ENCODE results near the gene CTDP1.

The CTDP1 gene, protein sequence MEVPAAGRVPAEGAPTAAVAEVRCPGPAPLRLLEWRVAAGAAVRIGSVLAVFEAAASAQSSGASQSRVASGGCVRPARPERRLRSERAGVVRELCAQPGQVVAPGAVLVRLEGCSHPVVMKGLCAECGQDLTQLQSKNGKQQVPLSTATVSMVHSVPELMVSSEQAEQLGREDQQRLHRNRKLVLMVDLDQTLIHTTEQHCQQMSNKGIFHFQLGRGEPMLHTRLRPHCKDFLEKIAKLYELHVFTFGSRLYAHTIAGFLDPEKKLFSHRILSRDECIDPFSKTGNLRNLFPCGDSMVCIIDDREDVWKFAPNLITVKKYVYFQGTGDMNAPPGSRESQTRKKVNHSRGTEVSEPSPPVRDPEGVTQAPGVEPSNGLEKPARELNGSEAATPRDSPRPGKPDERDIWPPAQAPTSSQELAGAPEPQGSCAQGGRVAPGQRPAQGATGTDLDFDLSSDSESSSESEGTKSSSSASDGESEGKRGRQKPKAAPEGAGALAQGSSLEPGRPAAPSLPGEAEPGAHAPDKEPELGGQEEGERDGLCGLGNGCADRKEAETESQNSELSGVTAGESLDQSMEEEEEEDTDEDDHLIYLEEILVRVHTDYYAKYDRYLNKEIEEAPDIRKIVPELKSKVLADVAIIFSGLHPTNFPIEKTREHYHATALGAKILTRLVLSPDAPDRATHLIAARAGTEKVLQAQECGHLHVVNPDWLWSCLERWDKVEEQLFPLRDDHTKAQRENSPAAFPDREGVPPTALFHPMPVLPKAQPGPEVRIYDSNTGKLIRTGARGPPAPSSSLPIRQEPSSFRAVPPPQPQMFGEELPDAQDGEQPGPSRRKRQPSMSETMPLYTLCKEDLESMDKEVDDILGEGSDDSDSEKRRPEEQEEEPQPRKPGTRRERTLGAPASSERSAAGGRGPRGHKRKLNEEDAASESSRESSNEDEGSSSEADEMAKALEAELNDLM

DNA sequence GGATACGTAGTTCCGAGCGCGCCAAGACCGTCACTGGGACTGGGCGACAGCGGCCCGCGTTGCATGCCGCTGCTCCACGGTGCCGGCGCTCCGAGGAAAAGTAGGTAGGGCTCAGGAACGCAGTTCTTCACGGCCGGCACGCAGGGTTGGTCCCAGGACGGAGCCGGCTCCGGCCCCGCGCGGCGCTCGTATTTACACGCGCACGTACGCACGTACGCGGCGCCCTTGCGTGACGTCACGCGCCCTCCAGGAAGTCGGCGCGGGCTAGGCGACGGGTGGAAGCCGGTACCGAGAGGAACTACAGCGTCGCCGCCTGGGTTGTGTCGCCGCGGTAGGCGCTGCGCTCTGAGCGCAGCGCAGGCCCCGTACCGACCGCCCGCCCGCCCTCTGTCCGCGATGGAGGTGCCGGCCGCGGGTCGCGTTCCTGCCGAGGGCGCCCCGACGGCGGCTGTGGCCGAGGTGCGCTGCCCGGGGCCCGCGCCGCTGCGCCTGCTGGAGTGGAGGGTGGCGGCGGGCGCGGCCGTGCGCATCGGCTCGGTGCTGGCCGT lies at the start of gene CTDP1:
Gene CTDP1, plus strand, starts transcription at position 252 of the 548 bp plus-strand sequence. Its CDS starts 145 bp downstream, at position 397.
- peak within 1 kb of the TSS; percentile 97 for H3K27ac ChIP-seq (ENCODE audit: extremely low read depth, low read depth, low read length)
- ChIA-PET CTCF (interaction anchor here (1.3 to 1.8 kb wide), 2 partner anchors 299 to 300 kb away, joined by 3 to 7 read pairs; no protein-coding TSS in a partner anchor), POLR2A (interaction anchor here (0.6 to 1.3 kb wide), 5 partner anchors 20 to 526 kb away, joined by 3 to 5 read pairs (median 4); no protein-coding TSS in a partner anchor)
- peaks cover 20% of the 10 kb centered on the region for H3K4me1 ChIP-seq (ENCODE audit: control insufficient read depth, insufficient read depth, low read length)
- H3K36me3 ChIP-seq (ENCODE audit: control insufficient read depth in 2 of 2, insufficient read depth in 1 of 2, low read length in 2 of 2): peaks cover 7 to 15% of the 10 kb centered on the region in 2 experiments; a peak in 2 of 3 replicates
- H3K4me3 ChIP-seq (ENCODE audit: low read depth, low read length): peak within 1 kb of the TSS; percentile 92
- no peaks in the 10 kb centered on the region for H3K9me3 ChIP-seq (ENCODE audit: control insufficient read depth, insufficient read depth, low read depth, low read length)
- TF ChIP-seq, protein P1, sequence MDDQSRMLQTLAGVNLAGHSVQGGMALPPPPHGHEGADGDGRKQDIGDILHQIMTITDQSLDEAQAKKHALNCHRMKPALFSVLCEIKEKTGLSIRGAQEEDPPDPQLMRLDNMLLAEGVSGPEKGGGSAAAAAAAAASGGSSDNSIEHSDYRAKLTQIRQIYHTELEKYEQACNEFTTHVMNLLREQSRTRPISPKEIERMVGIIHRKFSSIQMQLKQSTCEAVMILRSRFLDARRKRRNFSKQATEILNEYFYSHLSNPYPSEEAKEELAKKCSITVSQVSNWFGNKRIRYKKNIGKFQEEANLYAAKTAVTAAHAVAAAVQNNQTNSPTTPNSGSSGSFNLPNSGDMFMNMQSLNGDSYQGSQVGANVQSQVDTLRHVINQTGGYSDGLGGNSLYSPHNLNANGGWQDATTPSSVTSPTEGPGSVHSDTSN (CRISPR knock-in tag; IDR thresholded peaks at IDR 0.05): 0 out of 2 replicates have a peak, but pooled peaks have one; percentile 4
- no peak for TF ChIP-seq TCF7L2 (IDR thresholded peaks at IDR 0.05; ENCODE audit: borderline replicate concordance, low read depth, low read length)
- peak; percentile 78 for TF ChIP-seq OVOL3 (tag by site-specific recombination; IDR thresholded peaks at IDR 0.05)
- TF ChIP-seq, protein P2, sequence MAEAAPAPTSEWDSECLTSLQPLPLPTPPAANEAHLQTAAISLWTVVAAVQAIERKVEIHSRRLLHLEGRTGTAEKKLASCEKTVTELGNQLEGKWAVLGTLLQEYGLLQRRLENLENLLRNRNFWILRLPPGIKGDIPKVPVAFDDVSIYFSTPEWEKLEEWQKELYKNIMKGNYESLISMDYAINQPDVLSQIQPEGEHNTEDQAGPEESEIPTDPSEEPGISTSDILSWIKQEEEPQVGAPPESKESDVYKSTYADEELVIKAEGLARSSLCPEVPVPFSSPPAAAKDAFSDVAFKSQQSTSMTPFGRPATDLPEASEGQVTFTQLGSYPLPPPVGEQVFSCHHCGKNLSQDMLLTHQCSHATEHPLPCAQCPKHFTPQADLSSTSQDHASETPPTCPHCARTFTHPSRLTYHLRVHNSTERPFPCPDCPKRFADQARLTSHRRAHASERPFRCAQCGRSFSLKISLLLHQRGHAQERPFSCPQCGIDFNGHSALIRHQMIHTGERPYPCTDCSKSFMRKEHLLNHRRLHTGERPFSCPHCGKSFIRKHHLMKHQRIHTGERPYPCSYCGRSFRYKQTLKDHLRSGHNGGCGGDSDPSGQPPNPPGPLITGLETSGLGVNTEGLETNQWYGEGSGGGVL (tag by site-specific recombination; IDR thresholded peaks at IDR 0.05): no peak
- TF ChIP-seq, protein P3, sequence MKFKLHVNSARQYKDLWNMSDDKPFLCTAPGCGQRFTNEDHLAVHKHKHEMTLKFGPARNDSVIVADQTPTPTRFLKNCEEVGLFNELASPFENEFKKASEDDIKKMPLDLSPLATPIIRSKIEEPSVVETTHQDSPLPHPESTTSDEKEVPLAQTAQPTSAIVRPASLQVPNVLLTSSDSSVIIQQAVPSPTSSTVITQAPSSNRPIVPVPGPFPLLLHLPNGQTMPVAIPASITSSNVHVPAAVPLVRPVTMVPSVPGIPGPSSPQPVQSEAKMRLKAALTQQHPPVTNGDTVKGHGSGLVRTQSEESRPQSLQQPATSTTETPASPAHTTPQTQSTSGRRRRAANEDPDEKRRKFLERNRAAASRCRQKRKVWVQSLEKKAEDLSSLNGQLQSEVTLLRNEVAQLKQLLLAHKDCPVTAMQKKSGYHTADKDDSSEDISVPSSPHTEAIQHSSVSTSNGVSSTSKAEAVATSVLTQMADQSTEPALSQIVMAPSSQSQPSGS (tag by site-specific recombination; IDR thresholded peaks at IDR 0.05; ENCODE audit: low read depth): peak; percentile 86
- no peak for TF ChIP-seq ZNF510 (tag by site-specific recombination; IDR thresholded peaks at IDR 0.05; ENCODE audit: insufficient replicate concordance)
- TF ChIP-seq, protein P4, sequence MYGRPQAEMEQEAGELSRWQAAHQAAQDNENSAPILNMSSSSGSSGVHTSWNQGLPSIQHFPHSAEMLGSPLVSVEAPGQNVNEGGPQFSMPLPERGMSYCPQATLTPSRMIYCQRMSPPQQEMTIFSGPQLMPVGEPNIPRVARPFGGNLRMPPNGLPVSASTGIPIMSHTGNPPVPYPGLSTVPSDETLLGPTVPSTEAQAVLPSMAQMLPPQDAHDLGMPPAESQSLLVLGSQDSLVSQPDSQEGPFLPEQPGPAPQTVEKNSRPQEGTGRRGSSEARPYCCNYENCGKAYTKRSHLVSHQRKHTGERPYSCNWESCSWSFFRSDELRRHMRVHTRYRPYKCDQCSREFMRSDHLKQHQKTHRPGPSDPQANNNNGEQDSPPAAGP (tag by site-specific recombination; IDR thresholded peaks at IDR 0.05): 0 out of 2 replicates have a peak, but pooled peaks have one; percentile 33
- TF ChIP-seq ZSCAN16 (tag by site-specific recombination; IDR thresholded peaks at IDR 0.05): no peak
- peak; percentile 29; the same call in 1 of the 2 replicates for TF ChIP-seq ZBTB17 (tag by site-specific recombination; IDR thresholded peaks at IDR 0.05)
- TF ChIP-seq, protein P5, sequence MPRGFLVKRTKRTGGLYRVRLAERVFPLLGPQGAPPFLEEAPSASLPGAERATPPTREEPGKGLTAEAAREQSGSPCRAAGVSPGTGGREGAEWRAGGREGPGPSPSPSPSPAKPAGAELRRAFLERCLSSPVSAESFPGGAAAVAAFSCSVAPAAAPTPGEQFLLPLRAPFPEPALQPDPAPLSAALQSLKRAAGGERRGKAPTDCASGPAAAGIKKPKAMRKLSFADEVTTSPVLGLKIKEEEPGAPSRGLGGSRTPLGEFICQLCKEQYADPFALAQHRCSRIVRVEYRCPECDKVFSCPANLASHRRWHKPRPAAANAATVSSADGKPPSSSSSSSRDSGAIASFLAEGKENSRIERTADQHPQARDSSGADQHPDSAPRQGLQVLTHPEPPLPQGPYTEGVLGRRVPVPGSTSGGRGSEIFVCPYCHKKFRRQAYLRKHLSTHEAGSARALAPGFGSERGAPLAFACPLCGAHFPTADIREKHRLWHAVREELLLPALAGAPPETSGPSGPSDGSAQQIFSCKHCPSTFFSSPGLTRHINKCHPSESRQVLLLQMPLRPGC (tag by site-specific recombination; IDR thresholded peaks at IDR 0.05): peak; percentile 55; the same call in 1 of the 2 replicates
- TF ChIP-seq, protein P6, sequence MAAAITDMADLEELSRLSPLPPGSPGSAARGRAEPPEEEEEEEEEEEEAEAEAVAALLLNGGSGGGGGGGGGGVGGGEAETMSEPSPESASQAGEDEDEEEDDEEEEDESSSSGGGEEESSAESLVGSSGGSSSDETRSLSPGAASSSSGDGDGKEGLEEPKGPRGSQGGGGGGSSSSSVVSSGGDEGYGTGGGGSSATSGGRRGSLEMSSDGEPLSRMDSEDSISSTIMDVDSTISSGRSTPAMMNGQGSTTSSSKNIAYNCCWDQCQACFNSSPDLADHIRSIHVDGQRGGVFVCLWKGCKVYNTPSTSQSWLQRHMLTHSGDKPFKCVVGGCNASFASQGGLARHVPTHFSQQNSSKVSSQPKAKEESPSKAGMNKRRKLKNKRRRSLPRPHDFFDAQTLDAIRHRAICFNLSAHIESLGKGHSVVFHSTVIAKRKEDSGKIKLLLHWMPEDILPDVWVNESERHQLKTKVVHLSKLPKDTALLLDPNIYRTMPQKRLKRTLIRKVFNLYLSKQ (tag by site-specific recombination; IDR thresholded peaks at IDR 0.05; ENCODE audit: borderline replicate concordance): no peak
- peak; percentile 90 for TF ChIP-seq ZBTB21 (tag by site-specific recombination; IDR thresholded peaks at IDR 0.05)
- TF ChIP-seq ZNF302 (tag by site-specific recombination; IDR thresholded peaks at IDR 0.05; ENCODE audit: low read depth): no peak
- TF ChIP-seq WT1 (tag by site-specific recombination; IDR thresholded peaks at IDR 0.05): 0 out of 2 replicates have a peak, but pooled peaks have one; percentile 18
- TF ChIP-seq, protein P7, sequence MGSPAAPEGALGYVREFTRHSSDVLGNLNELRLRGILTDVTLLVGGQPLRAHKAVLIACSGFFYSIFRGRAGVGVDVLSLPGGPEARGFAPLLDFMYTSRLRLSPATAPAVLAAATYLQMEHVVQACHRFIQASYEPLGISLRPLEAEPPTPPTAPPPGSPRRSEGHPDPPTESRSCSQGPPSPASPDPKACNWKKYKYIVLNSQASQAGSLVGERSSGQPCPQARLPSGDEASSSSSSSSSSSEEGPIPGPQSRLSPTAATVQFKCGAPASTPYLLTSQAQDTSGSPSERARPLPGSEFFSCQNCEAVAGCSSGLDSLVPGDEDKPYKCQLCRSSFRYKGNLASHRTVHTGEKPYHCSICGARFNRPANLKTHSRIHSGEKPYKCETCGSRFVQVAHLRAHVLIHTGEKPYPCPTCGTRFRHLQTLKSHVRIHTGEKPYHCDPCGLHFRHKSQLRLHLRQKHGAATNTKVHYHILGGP (tag by site-specific recombination; IDR thresholded peaks at IDR 0.05): 0 out of 2 replicates have a peak, but pooled peaks have one; percentile 47
- no peak for TF ChIP-seq ZBTB20 (tag by site-specific recombination; IDR thresholded peaks at IDR 0.05)
- TF ChIP-seq, protein P8, sequence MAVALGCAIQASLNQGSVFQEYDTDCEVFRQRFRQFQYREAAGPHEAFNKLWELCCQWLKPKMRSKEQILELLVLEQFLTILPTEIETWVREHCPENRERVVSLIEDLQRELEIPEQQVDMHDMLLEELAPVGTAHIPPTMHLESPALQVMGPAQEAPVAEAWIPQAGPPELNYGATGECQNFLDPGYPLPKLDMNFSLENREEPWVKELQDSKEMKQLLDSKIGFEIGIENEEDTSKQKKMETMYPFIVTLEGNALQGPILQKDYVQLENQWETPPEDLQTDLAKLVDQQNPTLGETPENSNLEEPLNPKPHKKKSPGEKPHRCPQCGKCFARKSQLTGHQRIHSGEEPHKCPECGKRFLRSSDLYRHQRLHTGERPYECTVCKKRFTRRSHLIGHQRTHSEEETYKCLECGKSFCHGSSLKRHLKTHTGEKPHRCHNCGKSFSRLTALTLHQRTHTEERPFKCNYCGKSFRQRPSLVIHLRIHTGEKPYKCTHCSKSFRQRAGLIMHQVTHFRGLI (tag by site-specific recombination; IDR thresholded peaks at IDR 0.05): no peak
- peak; percentile 95 for TF ChIP-seq ZNF335 (tag by site-specific recombination; conservative IDR thresholded peaks at IDR 0.05)
- TF ChIP-seq ZNF768 (tag by site-specific recombination; IDR thresholded peaks at IDR 0.05): no peak
- TF ChIP-seq ZNF416 (tag by site-specific recombination; IDR thresholded peaks at IDR 0.05): 0 out of 2 replicates have a peak, but pooled peaks have one; percentile 17

All from HEK293 (cell line).